Mammary epithelial cell (primary cell): ENCODE measurements around the gene CLDN17.

Experiments used
- CTCF ChIP-seq, 2 donors: IDR thresholded peaks in 1 of 2; conservative IDR thresholded peaks in 1 of 2; 2 replicates each; pipeline ENCODE4 v1.5.1; 2011 to 2012; ENCODE audit warnings: inconsistent platforms in 2 of 2, low read length in 2 of 2, mild to moderate bottlenecking in 2 of 2, control low read depth in 1 of 2, low read depth in 1 of 2; ENCODE audit not compliant: insufficient read depth in 1 of 2; ENCODE audit errors: extremely low read depth in 1 of 2
- EZH2 ChIP-seq: IDR thresholded peaks from 2 replicates; pipeline ENCODE4 v1.6.1; 2012; ENCODE audit warnings: low read length, inconsistent platforms, borderline replicate concordance

- TF ChIP-seq EZH2 (no peak), CTCF (conservative IDR thresholded peaks at IDR 0.05 in 1 of 2, IDR thresholded peaks at IDR 0.05 in 1 of 2; ENCODE audit: extremely low read depth in 1 of 2, insufficient read depth in 1 of 2, low read depth in 1 of 2, low read length in 2 of 2) (no peak)
Observed at GRCh38 chr21:30207252-30207579, 40.6 kb upstream of the CLDN17 start.
